WERI-Rb-1 (cell line): Measurements from ENCODE around the gene ZBTB20.
A peak's percentile ranks its signal among the peaks of the same experiment; 100 is the strongest.

Experiments
- DNase-seq: peaks from one replicate; pipeline ENCODE4 v3.0.0-alpha.2; 2020
- H3K27ac ChIP-seq: fragments of 250-450 bp; sonication (Bioruptor Pico); 2 replicates; pipeline ENCODE4 v1.5.1; 2020; ENCODE audit warnings: mild to moderate bottlenecking, moderate library complexity
- H3K27me3 ChIP-seq: fragments of 250-450 bp; sonication (Bioruptor Pico); 2 replicates; pipeline ENCODE4 v1.5.1; 2021; ENCODE audit warnings: mild to moderate bottlenecking, low read depth, moderate library complexity; ENCODE audit not compliant: insufficient read depth, severe bottlenecking
- H3K36me3 ChIP-seq: fragments of 250-450 bp; sonication (Bioruptor Pico); 2 replicates; pipeline ENCODE4 v1.5.1; 2020; ENCODE audit warnings: mild to moderate bottlenecking, moderate library complexity
- H3K4me3 ChIP-seq: 2 replicates; pipeline ENCODE4 v1.5.1; 2011; ENCODE audit warnings: low read depth, mild to moderate bottlenecking, control low read depth, low read length
- H3K9me3 ChIP-seq: fragments of 250-450 bp; sonication (Bioruptor Pico); 2 replicates; pipeline ENCODE4 v1.5.1; 2021; ENCODE audit warnings: mild to moderate bottlenecking, moderate library complexity; ENCODE audit not compliant: severe bottlenecking
- CTCF ChIP-seq: IDR thresholded peaks from 2 replicates; pipeline ENCODE4 v1.5.1; 2011; ENCODE audit warnings: low read depth, mild to moderate bottlenecking, control low read depth, inconsistent platforms, low read length

The ZBTB20 gene

DNA sequence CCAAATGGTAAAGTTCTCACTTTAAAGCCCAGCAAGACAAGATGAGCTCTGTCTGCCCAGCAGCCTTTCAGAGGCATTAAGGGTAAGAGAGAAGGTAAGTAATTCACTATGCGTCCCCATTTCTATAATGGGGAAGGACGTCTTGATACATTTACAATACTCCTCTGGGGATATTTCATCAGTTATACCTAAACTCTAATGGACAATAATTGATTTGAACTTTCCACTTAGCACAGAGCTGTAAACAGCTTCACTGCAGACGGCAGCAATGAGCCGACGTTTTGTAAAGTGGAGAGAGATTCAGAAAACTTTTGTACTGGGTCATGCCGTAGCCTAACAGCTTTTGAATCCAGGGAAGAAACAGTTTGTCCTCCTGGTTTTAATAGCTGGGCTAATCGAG is 725.9 kb downstream of the ZBTB20 start:
- Histone ChIP-seq H3K36me3 (no peaks in the 10 kb centered on the region), H3K4me3 (no peak overlapping the region), H3K27me3 (peaks cover 10% of the 10 kb centered on the region), H3K27ac (no peak overlapping the region), H3K9me3 (no peaks in the 10 kb centered on the region)
- TF ChIP-seq CTCF = no peak
- no peak for DNase-seq

- Histone ChIP-seq H3K36me3 (no peaks in the 10 kb centered on the region), H3K9me3 (no peaks in the 10 kb centered on the region), H3K27ac (no peak overlapping the region), H3K27me3 (peaks cover 12% of the 10 kb centered on the region), H3K4me3 (no peak overlapping the region)
- TF ChIP-seq CTCF = no peak
- DNase-seq = no peak
These were observed 727.0 kb downstream of the ZBTB20 start for GRCh38 chr3:114420072-114420471.

GRCh38 chr3:114418724-114419543 is 728.2 kb downstream of the ZBTB20 start:
- Histone ChIP-seq H3K27ac (no peak overlapping the region), H3K36me3 (no peaks in the 10 kb centered on the region), H3K4me3 (no peak overlapping the region), H3K9me3 (no peaks in the 10 kb centered on the region), H3K27me3 (peaks cover 7% of the 10 kb centered on the region)
- TF ChIP-seq CTCF = peak; percentile 62
- DNase-seq = no peak

GRCh38 chr3:114418107-114418506 is 729.0 kb downstream of the ZBTB20 start:
- H3K27me3 ChIP-seq = peaks cover 6% of the 10 kb centered on the region
- no peaks in the 10 kb centered on the region for H3K9me3 ChIP-seq
- DNase-seq = no peak
- TF ChIP-seq CTCF = no peak
- H3K4me3 ChIP-seq = no peak overlapping the region
- H3K36me3 ChIP-seq = no peaks in the 10 kb centered on the region
- no peak overlapping the region for H3K27ac ChIP-seq

DNA sequence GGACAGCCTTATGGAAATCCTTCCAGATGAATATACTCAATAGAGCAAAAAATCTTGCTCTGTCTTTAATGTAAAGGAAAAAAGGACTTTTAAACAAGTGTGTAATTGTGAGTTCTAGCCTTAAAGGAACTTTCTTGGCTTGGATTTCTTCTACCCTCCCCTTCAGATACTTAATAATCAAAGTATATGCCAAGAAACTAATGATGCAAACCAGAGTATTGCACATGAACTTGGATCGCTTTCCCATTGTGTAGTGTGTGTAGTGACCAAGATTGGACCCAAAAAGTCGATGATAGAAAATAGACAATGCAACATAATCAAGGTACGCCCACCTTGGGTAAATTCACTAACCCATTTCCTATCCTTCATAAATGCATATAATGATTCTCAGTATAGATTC is 729.4 kb downstream of the ZBTB20 start:
- Histone ChIP-seq H3K9me3 (no peaks in the 10 kb centered on the region), H3K4me3 (no peak overlapping the region), H3K27me3 (peaks cover 6% of the 10 kb centered on the region), H3K27ac (no peak overlapping the region), H3K36me3 (no peaks in the 10 kb centered on the region)
- no peak for TF ChIP-seq CTCF
- no peak for DNase-seq

DNA sequence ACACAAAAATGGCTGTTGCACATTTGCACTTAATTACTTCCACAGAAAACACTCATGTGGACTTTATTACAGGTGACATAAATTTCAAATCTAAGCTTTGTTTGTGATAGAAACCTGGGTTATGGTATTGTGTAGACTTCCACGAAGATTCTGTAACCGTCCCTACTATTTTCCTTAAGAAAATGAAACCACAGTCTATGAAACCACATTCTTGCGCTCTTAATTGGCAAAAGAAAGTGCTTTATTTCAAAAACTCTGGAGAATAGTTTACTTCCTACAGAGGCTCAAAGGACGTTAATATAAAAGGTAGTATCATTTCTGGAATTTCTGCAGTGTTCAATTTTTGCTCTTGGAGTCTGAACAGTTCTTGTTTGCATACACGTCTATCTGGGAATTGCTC is 729.8 kb downstream of the ZBTB20 start:
- H3K27me3 ChIP-seq = peaks cover 5% of the 10 kb centered on the region
- DNase-seq = no peak
- no peak overlapping the region for H3K4me3 ChIP-seq
- no peaks in the 10 kb centered on the region for H3K9me3 ChIP-seq
- H3K27ac ChIP-seq = no peak overlapping the region
- no peaks in the 10 kb centered on the region for H3K36me3 ChIP-seq
- TF ChIP-seq CTCF = no peak
